HG03159 (cell line): Measurements from ENCODE around the gene CCDC87.
"Not testable (repeated sequence)": the region's sequence is repeated elsewhere in the genome, so short reads cannot be mapped to it uniquely, and the experiment has no call there.

Experiments
- ATAC-seq: cut with Tn5 transposase; IDR thresholded peaks from one replicate; pipeline ENCODE4 v1.9.1; 2021; ENCODE audit warnings: mild to moderate bottlenecking, moderate library complexity; ENCODE audit not compliant: unreplicated experiment

CCDC87 gene

GRCh38 chr11:66557733-66558326, 35.0 kb downstream of the CCDC87 start:
- no peak for ATAC-seq

GRCh38 chr11:66556086-66556485, 36.8 kb downstream of the CCDC87 start:
- ATAC-seq: no peak

- ATAC-seq: no peak
Measured at GRCh38 chr11:66555416-66555815, 37.4 kb downstream of the CCDC87 start.

GRCh38 chr11:66554602-66555001, 38.3 kb downstream of the CCDC87 start:
- no peak for ATAC-seq

- ATAC-seq: no peak
Measured at GRCh38 chr11:66550887-66551286, 42.0 kb downstream of the CCDC87 start.

GRCh38 chr11:66549696-66550095, 43.2 kb downstream of the CCDC87 start:
- ATAC-seq: no peak

GRCh38 chr11:66548774-66549630, 43.9 kb downstream of the CCDC87 start:
- no peak for ATAC-seq

- ATAC-seq: no peak
Measured at GRCh38 chr11:66548041-66548440, 44.8 kb downstream of the CCDC87 start.

- no peak for ATAC-seq
Measured at GRCh38 chr11:66547662-66548009, 45.2 kb downstream of the CCDC87 start.

GRCh38 chr11:66546966-66547661, 45.7 kb downstream of the CCDC87 start:
- ATAC-seq: no peak

GRCh38 chr11:66546368-66546965, 46.4 kb downstream of the CCDC87 start, which contains the start of gene ACTN3:
Gene ACTN3 (plus strand): TSS chr11:66546903. CDS start chr11:66546938, 35 bp downstream.
- ATAC-seq: no peak

GRCh38 chr11:66545701-66546367, 47.0 kb downstream of the CCDC87 start, which contains the start of gene ZDHHC24:
Gene ZDHHC24 (minus strand): TSS chr11:66546048. CDS start chr11:66546003, 45 bp downstream.
- ATAC-seq: peak; percentile 85

GRCh38 chr11:66544952-66545351, 47.9 kb downstream of the CCDC87 start:
- not testable (repeated sequence) for ATAC-seq

GRCh38 chr11:66543263-66544107, 49.4 kb downstream of the CCDC87 start:
- no peak for ATAC-seq

- no peak for ATAC-seq
Measured at GRCh38 chr11:66542362-66542761, 50.5 kb downstream of the CCDC87 start.

GRCh38 chr11:66541892-66542291, 51.0 kb downstream of the CCDC87 start:
- no peak for ATAC-seq

- not testable (repeated sequence) for ATAC-seq
Measured at GRCh38 chr11:66540598-66540997, 52.3 kb downstream of the CCDC87 start.
